HG03565 (cell line): ENCODE data around the gene IL22RA2.
"Not testable (repeated sequence)": the region's sequence is repeated elsewhere in the genome, so short reads cannot be mapped to it uniquely, and the experiment has no call there.

Source experiments
- ATAC-seq: cut with Tn5 transposase; IDR thresholded peaks from one replicate; pipeline ENCODE4 v1.9.1; 2021; ENCODE audit warnings: mild to moderate bottlenecking, moderate library complexity; ENCODE audit not compliant: unreplicated experiment

Gene IL22RA2, protein sequence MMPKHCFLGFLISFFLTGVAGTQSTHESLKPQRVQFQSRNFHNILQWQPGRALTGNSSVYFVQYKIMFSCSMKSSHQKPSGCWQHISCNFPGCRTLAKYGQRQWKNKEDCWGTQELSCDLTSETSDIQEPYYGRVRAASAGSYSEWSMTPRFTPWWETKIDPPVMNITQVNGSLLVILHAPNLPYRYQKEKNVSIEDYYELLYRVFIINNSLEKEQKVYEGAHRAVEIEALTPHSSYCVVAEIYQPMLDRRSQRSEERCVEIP

DNA sequence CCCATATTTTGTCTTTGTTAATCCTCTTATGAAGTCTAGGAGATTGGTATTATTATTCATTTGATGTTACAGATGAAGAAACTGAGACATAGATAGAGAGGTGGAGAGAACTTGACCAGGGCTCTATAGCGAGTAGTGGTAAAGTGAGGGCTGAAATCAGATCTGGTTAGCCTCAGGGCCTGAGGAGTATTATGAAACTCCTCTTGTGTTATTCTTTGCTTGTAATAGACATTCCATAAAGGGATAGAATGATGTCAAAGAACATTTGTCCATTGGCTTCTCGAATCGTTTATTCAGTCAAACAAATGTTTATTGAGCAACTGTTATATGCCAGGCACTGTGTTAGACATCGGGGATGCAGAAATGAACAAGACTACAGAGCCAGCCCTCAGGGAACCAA lies at the start of gene IL22RA2:
Gene IL22RA2, minus strand, starts transcription at position 144 of the 400 bp plus-strand sequence. CDS start 11,895 bp downstream, outside the sequence.
- no peak for ATAC-seq

DNA sequence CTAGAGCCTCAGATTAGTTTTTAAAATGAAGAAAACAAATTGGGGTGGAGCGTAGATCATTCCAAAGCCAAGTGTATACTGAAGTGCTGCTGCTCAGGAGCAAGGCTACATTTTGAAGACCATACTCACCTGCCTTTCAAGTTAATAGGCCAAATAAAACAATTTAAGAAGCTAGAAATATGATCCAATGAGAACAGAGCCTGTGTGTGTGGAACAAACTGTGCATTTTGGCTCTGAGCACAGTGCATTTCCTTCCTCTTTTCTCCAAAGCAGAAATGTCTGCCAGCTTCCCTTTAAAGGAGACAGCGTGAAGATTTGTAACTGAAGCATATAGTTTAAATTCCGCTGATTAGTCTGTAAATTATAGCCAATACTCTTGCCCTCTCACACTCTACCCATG lies 48.9 kb upstream of the IL22RA2 start:
- ATAC-seq: no peak

DNA sequence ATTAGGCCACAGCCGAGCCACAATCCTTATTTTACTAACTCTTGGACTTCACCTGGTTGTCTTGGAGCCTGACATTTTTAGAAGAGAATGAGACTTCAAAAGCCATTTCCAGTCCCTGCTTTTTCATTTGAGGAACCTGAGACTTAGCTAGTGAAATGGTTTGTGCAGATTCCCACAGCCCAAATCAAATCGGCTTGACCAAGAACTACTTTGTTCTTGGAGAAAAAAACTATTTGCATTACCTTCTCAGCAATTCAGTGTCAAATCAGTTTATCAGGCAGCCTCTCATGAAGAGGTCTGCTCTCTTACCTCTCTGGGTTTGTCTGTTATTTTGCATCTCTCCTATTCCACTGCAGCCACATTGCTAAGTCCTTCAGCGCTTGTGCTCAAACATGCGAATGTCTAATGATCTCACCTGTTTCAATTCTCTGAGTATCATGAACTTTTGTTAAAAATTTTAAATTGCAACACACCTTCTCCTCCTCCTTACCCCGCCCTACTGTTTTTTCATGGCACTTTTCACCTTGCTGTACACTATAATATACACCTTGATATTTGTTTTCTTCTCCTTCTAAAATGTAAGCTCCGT lies 46.3 kb upstream of the IL22RA2 start:
- no peak for ATAC-seq

- ATAC-seq: peak; percentile 70
Measured at GRCh38 chr6:137218917-137219663, 45.6 kb upstream of the IL22RA2 start, which contains the start of gene IFNGR1. TSS of gene IFNGR1 (minus strand) at chr6:137219385. CDS start at chr6:137219327, 58 bp downstream.

DNA sequence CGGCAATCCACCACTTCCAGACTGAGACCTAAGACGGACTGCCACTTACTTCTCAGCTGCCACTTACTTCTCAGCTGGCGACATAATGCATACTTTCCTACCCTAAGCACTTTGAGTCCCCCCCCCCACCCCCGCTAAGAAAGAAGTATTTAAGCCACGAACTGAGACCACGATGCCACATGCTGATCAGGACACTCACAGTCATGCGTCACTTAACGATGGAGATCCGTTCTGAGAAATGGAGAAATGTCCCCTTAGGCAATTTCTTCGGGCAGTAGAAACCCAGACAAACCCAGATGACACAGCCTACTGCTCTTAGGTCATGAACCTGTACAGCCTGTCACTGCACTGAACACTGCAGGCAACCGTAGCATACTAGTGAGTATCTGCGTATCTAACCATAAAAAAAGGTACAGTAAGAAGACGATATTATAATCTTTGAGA lies 45.1 kb upstream of the IL22RA2 start:
- peak; percentile 23 for ATAC-seq

DNA sequence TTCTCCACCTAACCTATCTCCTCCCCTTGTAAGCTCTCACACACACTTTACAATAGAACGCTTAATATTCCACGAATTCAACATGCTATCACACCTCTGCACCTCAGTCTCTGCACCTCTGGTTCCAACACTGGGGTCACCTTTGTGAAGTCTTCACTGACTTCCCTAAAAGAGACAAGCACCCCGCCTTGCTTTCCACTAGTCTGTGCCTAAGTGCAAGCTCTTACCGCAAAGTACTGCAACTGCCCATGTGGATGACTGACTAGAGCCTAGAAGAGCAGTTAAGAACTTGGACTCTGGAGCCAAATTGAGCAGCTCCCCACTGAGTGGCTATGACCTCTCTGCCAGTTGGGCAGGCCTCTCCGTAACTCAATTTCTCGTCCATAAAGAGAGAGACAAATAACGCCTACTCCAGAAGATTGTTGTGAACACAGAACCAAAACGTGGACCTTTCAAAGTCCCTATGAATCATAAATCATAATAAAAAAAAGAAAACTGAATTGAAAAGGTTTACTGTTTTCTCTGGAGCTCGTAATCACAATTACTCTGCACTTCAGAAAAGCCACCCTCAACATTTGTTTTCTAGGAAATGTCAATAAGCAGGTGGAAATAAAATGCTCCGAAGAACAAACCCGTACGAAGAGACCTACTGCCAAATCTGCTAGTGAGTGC lies 44.5 kb upstream of the IL22RA2 start:
- ATAC-seq: no peak

- ATAC-seq: no peak
Measured at GRCh38 chr6:137216875-137217553, 43.6 kb upstream of the IL22RA2 start.

DNA sequence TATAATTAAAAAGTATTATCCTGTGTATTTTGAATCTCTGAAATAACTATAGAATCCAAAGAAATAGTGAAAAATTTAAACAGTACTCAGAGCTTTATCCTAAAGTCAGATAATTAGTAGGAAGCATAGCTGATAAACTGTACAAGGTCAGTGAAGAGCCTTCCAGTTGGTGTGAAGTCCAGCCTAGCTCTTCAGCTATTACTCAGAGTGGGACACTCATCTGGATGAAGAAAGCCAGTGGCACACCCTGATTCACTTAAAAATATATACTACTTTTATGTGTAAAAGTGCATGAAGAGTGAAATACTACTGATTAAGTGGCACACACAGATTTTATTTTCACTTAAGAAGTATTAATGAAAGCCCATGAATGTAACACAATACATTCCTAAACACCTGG lies 42.7 kb upstream of the IL22RA2 start:
- no peak for ATAC-seq

DNA sequence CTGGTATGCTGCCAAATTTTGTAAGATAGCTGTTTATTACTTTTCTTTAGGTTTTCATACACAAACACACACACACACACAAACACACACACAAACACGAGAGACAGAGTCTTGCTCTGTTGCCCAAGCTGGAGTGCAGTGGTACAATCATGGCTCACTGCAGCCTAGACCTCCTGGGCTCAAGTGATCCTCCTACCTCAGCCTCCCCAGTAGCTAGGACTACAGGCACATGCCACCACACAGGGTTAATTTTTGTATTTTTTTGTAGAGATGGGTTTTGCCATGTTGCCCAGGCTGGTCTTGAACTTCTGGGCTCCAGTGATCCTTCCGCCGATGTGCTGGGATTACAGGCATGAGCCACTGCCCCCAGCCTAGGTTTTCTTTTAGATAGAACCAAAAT lies 42.2 kb upstream of the IL22RA2 start:
- ATAC-seq: not testable (repeated sequence)

DNA sequence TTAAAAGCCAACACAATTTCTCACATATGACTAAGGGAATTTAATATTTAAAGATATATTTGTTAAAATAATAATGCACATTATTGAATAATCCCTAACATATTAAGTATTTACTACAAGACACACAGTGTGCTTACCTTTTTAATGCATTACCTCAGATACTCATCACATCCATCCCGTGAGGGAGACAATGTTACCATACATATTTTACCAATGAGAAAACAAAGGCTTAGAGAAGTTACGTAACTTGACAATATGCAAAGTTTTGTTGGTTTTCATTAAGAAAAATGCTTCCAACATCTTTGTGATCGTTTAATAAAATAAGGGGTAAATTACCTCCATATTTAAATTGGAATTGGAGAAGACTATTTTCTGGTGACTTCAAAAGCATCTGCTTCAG lies 41.5 kb upstream of the IL22RA2 start:
- no peak for ATAC-seq

DNA sequence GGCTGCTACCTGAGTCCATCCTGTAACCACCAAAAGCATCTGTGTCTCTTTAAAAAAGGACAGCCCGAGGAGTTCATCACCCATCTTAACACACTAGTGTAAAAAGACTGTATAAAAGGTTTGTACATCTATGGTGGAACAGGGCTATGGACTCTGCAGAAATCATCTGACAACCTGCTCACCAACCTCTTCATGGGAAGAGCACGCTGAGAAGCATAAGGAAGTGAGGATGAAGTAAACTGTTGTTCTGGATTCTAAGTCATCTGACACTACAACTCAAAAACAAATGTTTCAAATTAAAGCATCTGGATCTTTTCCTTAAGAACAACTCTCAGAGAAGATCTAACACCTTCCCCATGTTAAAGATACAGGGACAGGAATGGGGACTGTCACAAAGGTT lies 40.4 kb upstream of the IL22RA2 start:
- ATAC-seq: no peak

DNA sequence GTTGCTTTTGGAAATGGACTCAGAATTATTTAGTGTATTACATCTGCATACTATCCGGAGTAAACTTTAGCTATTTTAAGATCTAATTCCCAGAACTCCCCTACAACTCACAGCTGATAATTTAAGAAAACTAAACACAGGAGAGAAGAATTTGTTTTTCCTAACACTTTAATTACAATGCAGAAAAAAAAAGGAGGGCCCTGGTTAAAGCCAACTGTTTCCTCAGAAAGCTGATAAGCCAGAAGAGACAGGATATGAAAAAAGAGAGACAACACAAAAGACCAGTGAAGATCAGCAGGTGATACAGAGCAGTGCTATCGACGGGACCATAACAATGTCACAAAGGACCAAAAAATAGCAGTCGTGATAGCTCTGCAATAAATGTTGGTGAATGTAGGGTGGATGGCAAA lies 39.9 kb upstream of the IL22RA2 start:
- no peak for ATAC-seq

DNA sequence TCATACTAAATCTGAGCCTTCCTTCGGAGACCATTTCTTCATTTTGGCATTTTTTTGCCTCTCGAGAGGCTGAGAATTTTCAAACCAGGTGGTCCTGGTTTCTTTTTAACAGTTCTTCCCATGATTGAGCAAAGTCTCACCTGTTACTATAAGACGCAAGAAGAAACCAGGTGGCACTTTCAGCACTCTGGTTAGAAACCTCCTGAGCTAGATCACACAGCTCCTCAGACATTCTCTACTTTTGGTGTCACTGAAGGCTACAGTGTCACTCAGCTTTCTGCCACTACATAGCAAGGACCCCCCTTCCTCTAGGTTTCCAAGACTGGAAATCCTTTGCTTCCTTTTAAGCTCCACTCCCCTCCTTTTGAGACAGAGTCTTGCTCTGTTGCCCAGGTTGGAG lies 38.5 kb upstream of the IL22RA2 start:
- ATAC-seq: no peak

GRCh38 chr6:137210903-137211302 lies 37.5 kb upstream of the IL22RA2 start:
- ATAC-seq: no peak

- no peak for ATAC-seq
Measured at GRCh38 chr6:137208279-137208678, 34.8 kb upstream of the IL22RA2 start.

DNA sequence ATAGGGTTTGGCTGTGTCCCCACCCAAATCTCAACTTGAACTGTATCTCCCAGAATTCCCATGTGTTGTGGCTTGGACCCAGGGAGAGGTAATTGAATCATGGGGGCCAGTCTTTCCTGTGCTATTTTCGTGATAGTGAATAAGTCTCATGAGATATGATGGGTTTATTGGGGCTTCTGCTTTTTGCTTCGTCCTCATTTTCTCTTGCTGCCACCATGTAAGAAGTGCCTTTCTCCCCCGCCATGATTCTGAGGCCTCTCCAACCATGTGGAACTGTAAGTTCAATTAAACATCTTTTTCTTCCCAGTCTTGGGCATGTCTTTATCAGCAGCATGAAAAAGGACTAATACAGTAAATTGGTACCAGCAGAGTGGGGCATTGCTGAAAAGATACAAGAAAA lies 34.0 kb upstream of the IL22RA2 start:
- not testable (repeated sequence) for ATAC-seq

GRCh38 chr6:137206577-137206976 lies 33.1 kb upstream of the IL22RA2 start:
- ATAC-seq: no peak

DNA sequence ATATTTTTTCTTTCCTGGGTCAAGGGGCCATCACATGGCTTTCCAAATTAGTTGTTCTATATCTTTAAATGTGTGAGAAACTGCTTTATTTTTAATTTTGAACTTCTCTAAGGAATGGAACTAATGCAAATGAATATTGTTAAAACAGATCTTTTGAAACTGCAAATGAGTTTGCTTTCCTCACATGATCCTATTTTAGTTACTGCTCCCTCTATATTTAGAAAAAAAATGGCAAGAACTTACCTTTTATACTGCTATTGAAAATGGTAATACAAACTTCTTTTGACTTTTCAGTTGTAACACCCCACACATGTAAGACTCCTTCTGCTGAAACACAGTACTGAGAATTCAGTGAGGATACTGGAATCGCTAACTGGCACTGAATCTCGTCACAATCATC lies 29.8 kb upstream of the IL22RA2 start:
- no peak for ATAC-seq

GRCh38 chr6:137202078-137202477 lies 28.6 kb upstream of the IL22RA2 start:
- no peak for ATAC-seq

- ATAC-seq: no peak
Measured at GRCh38 chr6:137201006-137201405, 27.6 kb upstream of the IL22RA2 start.

DNA sequence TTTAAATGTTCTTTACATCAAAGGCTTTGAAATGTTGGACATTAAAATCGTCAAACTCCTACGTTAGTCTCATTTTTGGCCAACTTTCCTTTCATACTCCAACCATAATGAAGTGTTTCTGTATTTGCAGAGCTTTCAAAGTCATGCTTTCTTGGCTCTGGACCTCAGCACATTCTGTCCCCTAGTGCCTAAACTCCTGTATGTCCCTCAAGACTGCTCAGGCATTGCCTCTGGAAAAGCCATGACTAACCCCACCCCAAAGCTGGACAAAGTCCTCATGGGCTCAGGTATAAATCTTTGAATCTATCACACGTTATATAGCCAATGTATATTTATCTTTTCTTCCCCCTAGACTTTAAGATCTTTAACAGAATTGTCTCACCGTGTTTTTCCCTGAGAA lies 26.8 kb upstream of the IL22RA2 start:
- ATAC-seq: no peak
